IPS-NIHi11 (cell line): ENCODE results near the gene HIPK2.

Experiments used
- DNase-seq: peaks from one replicate; pipeline ENCODE4 v3.0.0; 2012; ENCODE audit warnings: mixed read lengths, low spot score

HIPK2 gene

DNA sequence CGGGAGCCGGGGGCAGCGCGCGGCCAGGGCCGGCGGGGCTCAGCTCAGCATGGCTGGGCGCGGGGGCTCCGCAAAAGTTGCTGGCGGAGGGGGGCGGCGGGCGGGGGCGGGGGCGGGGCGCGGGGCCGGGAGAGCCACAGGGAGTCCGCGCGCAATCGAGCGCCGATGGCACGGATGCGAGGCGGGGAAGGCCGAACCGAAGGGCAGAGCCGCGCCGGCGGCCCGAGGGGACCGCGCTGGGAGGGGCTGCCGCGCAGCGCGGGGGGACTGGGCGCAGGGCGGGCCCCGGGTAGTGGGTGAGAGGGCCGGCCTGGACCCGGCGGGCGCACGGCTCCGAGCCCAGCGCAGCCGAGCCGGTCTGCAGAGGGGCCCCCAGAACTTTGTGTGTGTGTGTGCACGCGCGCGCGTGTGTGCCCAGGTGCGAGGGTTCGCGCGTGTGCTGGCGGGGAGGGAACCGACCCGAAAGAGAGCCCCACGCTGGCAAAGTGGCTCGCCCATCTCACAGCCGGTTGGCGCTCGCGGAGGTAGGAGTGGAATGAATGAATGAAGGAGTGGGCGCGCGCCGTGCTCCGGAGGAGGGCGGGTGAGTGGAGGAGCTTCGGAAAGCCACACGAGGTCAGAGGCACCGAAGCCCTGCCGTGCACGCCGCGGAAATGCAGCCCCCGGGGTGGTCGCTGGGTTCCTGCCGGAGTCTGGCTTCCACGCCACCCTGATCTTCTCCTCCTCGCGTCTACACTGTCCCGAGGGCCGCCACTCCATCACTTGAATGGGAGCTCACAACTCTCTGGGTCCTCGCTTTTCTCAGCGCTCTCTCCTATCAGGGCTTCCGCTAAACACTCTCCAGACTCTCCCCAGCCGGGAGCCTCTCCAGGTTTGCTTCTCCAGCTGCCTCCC, at the start of gene HIPK2:
Gene HIPK2, minus strand, starts transcription at position 51 of the 894 bp plus-strand sequence. CDS start 375 bp downstream, outside the sequence.
- peak; percentile 95 for DNase-seq

GRCh38 chr7:139827042-139827441, 49.2 kb upstream of the HIPK2 start:
- DNase-seq, result no peak

DNA sequence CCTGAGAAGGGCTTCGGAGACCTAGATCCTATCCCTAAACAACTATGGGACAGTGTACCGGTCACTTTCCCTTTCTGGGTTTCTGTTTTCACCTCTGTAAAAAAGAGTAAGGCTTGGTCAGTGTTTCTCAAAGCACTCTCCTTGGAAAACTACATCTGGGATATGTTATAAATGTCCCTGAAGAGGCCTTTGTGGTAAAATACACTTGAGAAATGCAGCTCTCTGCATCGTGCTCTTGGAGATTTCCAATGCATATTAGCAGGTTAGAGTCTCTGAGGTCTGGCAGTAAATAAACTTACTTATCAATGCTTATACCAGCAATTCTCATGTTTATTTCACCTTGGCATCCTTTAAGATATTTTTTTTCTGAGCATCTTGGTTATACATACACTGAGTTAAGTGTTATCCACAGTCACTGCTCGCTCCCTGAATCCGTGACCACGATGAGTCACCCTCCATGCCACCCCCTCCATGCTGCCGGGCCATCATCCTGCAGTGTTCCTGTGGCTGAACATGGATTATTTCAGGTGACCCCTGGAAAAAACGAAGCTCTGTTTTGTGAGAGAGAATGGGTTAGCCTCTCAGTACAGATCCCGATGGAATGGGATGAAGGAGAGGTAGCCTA, 48.0 kb upstream of the HIPK2 start:
- DNase-seq, result no peak

GRCh38 chr7:139823959-139824521, 46.2 kb upstream of the HIPK2 start:
- no peak for DNase-seq

- no peak for DNase-seq
These were observed 45.1 kb upstream of the HIPK2 start for GRCh38 chr7:139822855-139823254.

GRCh38 chr7:139821349-139822105, 43.7 kb upstream of the HIPK2 start:
- no peak for DNase-seq

- no peak for DNase-seq
These were observed 42.3 kb upstream of the HIPK2 start for GRCh38 chr7:139820089-139820488.

- no peak for DNase-seq
These were observed 39.5 kb upstream of the HIPK2 start for GRCh38 chr7:139817249-139817648.

DNA sequence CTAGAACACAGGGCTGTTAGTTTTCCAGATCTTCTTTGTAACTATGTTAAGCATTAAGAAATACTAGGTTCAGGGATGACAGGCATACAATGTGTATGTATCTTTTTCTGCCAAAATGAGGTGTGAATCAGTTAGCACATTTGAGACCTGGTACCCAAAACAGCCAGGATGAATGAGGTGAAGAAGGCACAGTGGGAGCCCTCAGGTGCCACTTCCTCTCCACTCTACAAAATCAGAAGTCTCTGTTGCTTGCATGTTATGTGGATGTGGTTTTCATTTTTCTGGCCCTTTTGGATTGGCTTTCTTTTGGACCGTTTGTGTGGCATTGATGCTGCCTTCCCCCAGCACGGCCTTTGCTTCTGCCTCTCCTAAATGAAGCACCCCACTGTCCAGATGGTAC, 35.9 kb upstream of the HIPK2 start:
- DNase-seq, result no peak

DNA sequence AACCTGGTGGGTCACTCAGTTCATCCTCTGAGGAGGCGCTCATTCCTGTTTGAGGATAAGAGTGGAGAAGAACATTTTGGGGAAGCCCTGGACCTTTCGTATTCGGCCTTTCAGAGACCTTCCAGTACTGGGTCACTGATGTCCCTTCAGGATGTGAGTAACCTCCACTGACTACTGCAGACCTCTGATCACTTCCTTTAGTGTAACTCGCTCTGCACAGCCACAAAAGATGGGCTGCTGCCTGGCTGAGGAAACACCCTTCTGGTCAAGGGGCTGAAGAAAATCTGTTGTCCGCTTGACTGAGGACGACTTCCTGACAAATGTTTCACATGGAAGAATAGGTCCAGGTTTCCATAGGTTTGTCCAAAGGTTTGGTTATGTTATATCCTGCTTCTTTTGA, 35.4 kb upstream of the HIPK2 start:
- DNase-seq, result no peak

DNA sequence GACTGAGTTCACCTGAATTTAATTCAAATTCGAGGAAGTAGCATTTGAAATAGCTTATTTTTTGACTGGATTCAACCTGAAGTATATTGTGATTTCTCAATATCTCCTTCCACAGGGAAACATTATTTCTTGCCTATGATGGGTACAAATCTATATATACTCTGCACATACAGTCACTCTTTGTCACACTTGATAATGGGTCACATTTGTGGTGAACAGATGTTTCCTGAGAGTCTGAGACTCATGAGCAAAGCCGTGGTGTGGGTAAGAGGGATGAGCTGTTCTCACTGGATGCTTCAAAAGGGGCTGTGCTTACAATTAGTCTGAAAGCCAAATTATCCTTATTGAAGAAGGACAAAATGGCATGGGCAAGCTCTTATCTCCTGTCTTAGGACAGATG, 33.3 kb upstream of the HIPK2 start:
- no peak for DNase-seq

DNA sequence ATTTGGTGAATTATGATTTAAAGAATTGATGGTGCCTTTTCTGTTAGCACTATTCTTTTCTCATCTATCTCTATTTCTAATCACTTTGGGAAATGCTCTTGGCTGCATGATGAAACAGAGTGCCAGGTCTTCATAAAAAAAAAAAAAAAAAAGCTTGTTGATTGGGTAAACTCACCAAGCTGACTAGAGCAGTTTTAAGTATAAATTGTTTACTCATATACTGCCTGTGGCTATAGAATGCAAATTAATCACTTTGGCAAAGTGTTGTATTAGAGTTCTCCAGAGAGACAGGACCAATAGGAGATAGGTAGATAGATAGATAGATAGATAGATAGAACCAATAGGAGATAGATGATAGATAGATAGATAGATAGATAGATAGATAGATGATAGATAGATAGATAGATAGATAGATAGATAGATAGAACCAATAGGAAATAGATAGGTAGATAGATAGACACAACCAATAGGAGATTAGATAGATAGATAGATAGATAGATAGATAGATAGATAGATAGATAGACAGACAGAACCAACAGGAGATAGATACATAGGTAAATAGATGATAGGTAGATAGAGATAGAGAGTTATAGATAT, 31.1 kb upstream of the HIPK2 start:
- DNase-seq, result no peak

- no peak for DNase-seq
These were observed 30.6 kb upstream of the HIPK2 start for GRCh38 chr7:139808427-139808826.

DNA sequence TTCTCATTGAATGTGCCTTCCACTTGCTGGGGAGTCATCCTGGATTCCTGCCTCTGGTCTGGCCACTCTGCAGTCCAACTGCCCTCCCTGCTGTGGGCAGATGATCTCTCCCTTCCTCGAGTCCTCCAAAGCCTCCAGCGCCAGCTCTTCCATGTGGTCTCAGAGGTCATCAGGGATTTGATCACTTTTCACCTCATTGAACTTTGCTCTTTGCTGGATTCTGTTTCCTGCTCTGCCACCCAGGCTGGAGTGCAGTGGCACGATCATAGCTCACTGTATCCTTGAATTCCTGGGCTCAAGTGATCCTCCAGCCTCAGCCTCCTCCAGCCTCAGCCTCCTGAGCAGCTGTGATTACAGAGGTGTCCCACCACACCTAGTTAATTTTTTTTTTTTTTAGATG, 29.2 kb upstream of the HIPK2 start:
- no peak for DNase-seq

GRCh38 chr7:139804571-139804970, 26.8 kb upstream of the HIPK2 start:
- no peak for DNase-seq

DNA sequence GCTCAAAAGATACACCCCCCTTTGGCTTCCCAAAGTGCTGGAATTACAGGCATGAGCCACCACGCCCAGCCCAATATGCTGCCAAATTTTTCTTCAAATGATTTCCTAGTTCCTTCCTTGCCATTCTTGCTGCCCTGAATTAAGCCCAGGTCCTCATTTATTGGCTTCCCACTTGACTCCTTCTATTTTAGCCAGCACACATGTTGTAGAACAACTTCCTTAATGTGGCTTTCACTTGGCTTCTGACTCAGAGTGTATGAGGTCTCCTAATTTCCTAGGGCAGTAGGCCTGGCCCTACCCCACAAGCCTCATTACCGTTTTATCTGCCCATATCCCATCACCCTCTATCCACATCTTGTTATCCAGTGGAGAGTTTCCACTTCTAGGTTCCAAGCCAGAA, 21.8 kb upstream of the HIPK2 start:
- no peak for DNase-seq

- no peak for DNase-seq
These were observed 21.1 kb upstream of the HIPK2 start for GRCh38 chr7:139798892-139799291.

- no peak for DNase-seq
These were observed 20.4 kb upstream of the HIPK2 start for GRCh38 chr7:139798221-139798620.

DNA sequence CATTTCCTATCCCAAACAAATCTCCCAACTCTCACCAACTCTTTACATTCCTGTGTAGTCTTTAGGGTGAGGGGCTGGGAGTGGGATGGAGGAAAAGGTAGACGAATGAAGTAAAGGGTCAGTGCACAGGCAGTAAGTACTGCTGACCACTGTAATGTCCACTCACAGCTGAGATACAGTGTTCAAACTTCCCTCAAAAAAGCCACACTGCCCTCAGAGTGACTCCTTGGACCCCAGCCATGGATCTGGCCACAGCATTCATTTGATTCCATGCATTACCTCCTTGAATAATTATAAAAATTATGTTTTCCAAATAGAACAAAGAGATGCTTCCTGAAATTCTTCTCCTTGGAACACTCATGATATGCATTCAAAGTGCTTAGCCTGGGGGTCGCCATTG, 19.8 kb upstream of the HIPK2 start:
- no peak for DNase-seq

DNA sequence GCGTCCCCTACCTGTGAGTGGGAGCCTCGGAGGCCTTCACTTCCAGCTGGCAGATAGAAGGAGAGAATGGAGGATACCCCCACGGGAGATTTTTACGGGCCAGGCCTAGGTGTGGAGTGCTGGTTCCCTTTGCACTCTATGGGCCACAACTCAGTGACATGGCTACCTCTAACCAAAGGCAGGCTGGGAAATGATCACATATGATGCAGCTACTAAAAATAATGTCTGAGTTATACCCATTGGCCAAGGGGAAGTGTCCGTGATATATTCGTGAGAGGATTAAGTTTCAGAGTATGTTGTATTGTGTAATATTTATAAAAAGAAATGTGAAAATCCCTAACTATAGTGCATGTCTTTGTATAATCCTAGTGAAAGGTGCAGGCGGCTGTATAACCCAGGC, 13.5 kb upstream of the HIPK2 start:
- DNase-seq, result no peak

DNA sequence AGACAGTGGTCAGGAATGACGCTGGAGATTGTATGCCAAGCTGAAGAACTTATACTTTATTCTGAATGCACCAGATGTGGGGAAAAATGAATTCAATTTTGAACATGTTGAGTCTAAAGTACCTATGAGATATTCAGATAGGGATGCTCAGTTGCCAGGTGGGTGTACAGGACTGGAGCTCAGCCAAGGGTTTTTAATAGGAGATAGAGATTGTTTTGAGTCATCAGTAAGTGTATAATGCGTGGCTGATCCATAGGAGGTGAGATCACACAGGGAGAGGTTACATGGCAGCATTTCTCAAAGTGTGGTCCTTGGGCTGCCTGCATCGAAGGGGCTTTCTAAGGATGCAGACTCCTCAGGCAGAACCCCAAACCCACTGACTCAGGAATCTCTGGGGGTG, 6.8 kb upstream of the HIPK2 start:
- DNase-seq, result no peak
